NCI-H748 (cell line): Measurements from ENCODE around the gene ITCH.
"Not testable (repeated sequence)": the region's sequence is repeated elsewhere in the genome, so short reads cannot be mapped to it uniquely, and the experiment has no call there.

ENCODE experiments used
- DNase-seq: peaks from one replicate; lab custom pipeline; 2025; ENCODE audit not compliant: unreplicated experiment; lab: John Stamatoyannopoulos, UW

Gene ITCH

GRCh38 chr20:34497596-34497995 lies 134.5 kb downstream of the ITCH start:
- not testable (repeated sequence) for DNase-seq

- DNase-seq = no peak
Observed at GRCh38 chr20:34500823-34501222, 137.8 kb downstream of the ITCH start.

GRCh38 chr20:34506480-34506879 lies 143.4 kb downstream of the ITCH start:
- no peak for DNase-seq

GRCh38 chr20:34507702-34508413 lies 144.8 kb downstream of the ITCH start:
- no peak for DNase-seq

DNA sequence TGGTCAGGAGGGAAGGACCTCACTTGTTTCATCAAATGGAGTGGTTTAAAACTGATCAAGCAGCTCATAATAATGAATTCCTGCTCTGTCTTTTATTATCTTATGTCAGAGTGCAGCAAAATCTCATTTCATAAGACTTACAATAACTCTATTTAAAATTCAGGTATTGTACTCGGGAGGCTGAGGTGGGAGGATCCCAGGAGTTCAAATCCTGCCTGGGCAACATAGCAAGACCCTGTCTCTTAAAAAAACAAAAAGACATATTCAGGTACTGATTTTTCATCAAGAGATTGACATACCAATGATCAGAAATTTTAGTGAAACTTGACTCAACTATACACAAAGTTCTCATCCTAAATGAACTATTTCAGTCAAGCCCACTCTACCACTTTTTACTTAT lies 147.5 kb downstream of the ITCH start:
- no peak for DNase-seq

GRCh38 chr20:34511891-34512265 lies 148.8 kb downstream of the ITCH start:
- DNase-seq = no peak

DNA sequence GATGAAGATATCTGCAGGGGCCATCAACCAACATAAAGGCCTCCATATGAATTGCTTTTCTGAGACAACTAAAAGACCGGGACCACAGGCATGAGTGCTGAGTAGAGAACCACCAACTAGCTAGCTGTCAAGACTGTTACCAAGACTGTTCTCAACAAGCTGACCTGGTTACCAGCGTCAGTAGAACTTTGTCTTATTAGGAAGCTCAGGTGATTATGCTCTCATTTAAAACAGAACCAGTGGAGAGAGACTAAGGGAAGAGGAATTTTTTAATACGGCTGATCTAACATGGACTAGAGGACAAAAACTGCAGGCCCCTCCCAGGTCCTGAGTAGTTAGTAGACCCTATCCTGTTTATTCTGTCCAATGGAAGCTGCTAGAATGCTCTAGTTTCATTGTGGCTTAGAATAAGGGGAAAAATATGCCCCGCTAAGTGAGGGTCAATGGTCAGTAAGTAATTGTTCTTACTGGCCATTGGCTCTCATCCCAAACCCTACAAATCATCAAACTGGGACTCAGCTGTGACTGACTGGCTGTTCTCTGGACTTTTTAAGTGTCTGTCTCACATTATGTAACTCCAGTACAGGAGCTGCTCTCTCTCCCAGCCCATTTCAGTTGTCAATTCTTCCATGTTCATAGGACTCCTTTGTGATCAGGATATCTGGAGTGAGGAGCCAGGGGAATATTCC lies 149.3 kb downstream of the ITCH start:
- DNase-seq = no peak

GRCh38 chr20:34512955-34513419 lies 149.9 kb downstream of the ITCH start:
- peak; percentile 52 for DNase-seq

- not testable (repeated sequence) for DNase-seq
Observed at GRCh38 chr20:34514034-34514433, 151.0 kb downstream of the ITCH start.

GRCh38 chr20:34514897-34515483 lies 151.9 kb downstream of the ITCH start:
- no peak for DNase-seq

DNA sequence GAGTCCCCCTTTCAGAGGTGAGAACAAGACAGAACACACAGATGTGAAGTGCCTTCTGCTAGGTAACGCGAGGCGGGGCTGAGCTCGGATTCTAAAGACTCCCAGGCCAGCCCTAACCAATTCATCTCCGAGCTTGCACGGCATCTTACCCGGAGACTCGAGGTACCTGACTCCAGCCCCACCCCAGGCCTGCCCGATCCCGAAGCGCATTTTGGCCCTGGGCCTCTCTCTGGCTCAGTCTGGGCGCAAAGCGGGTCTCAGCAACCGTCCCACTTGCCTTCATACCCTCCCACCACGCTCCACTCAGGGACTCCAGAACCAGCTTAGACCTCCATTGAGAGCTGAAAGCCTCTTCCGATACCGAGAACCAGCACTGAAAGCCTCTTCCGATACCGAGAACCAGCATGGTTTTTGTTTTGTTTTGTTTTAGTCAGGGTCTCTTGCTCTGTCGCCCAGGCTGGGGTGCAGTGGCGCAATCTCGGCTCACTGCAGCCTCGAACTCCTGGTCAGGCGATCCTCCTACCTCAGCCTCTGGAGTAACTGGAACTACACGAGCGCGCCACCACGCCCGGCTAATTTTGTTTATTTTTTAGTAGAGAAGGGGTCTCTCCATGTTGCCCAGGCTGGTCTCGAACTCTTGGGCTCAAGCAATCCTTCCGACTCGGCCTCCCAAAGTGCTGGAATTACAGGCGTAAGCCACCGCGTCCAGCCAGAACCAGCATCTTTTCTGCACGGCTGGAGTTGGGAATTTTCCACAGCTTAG lies 152.6 kb downstream of the ITCH start:
- peak; percentile 79 for DNase-seq

GRCh38 chr20:34516247-34517113 lies 153.4 kb downstream of the ITCH start, which contains the start of gene DYNLRB1:
Gene DYNLRB1, plus strand, starts transcription at chr20:34516422. Its CDS starts 37 bp downstream, at chr20:34516459.
- peak; percentile 98 for DNase-seq

DNA sequence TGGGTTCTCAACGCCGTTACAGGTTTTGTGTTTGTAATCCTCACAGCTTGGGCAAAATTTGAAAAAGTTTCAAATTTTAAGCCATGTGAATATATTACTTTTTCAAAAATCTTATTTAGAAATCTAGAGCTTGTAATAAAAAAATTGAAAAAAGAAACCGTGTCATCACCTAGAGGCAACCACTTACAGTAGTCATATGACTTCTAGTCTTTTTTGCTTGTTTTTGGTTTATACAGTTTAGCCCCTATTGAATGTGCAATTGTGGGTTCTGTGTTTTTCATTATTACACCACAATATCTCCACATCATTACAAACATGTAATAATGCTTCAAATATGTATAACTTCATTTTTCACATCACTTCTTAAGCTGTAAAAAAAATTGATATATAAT lies 154.0 kb downstream of the ITCH start:
- DNase-seq = no peak

DNA sequence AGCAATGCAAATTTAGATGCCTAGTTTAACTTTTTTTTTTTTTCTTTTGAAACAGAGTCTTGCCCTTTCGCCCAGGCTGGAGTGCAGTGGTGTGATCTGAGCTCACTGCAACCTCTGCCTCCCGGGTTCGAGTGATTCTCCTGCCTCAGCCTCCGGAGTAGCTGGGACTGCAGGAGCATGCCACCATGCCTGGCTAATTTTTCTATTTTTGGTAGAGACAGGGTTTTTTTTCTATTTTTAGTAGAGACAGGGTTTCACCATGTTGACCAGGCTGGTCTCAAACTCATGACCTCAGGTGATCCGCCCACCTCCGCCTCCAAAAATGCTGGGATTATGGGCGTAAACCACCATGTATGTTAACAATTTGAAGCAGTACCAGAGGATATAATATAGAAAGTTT lies 155.8 kb downstream of the ITCH start:
- not testable (repeated sequence) for DNase-seq

GRCh38 chr20:34519841-34520240 lies 156.8 kb downstream of the ITCH start:
- not testable (repeated sequence) for DNase-seq

DNA sequence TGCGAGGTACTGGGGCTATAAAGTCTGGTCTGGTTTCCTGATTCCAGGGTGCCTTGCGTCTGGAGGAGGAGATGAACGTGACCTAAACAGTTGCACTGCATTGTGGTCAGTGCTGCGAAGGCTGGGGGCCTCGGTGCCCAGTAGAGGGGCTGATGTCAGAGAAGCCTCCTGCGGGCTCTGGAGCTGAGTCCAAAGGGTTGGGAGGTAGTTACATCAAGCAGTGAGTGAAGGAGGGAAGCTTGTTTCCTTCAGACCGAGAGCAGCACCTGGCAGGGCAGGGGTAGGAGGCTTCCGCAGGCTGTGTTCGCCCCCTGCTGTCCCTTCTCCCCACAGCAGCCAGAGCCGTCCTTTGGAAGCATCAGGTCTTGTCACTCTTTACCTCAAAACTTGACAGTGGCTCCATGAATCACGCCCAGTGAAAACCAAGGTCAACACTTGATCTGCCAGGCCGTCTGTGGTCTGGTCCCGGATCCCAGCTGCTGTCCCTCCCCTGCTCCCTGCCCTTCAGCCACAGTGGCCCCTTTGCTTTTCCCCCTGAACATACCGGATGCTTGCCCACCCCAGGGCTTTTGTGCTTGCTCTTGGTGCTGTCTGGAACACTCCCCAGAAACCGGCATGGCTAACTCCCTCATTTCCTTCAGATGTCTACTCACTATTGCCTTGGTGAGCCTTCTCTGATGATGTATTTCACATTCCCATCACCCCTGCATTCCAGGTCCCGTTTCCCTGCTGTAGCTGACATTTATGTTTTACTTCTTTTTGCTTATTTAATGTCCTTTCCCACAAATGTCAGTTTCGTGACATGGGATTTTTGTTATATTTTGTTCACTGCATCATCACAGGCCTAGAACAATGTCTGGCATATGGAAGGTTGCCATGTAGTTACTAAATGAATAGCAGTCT lies 160.1 kb downstream of the ITCH start:
- DNase-seq = peak; percentile 26

- no peak for DNase-seq
Observed at GRCh38 chr20:34524426-34524825, 161.4 kb downstream of the ITCH start.

GRCh38 chr20:34525342-34525708 lies 162.3 kb downstream of the ITCH start:
- no peak for DNase-seq

- no peak for DNase-seq
Observed at GRCh38 chr20:34525709-34526416, 162.8 kb downstream of the ITCH start.
